Transverse colon (tissue), 4 donors: Measurements from ENCODE around the gene PTPN9. TPM values are rescaled to one million over a fixed set of nuclear protein-coding genes. Genes with fewer than 3 reads are reported as not detected.

ENCODE experiments used
- DNase-seq: peaks from one replicate; pipeline ENCODE4 v3.0.0-alpha.2; 2019
- H3K27ac ChIP-seq, 4 donors: fragments of 200-600 bp; sonication (generic); 2 replicates each; pipeline ENCODE4 v1.5.1; 2016 to 2018; ENCODE audit warnings: inconsistent platforms in 4 of 4
- H3K27me3 ChIP-seq: fragments of 200-600 bp; sonication (generic); 2 replicates; pipeline ENCODE4 v1.5.1; 2017; ENCODE audit warnings: inconsistent platforms
- H3K36me3 ChIP-seq, 4 donors: fragments of 200-600 bp; sonication (generic); 2 replicates each; pipeline ENCODE4 v1.5.1; 2017 to 2019; ENCODE audit warnings: inconsistent platforms in 4 of 4
- H3K4me1 ChIP-seq, 4 donors: fragments of 200-600 bp; sonication (generic); 2 replicates each; pipeline ENCODE4 v1.5.1; 2017 to 2020; ENCODE audit warnings: inconsistent platforms in 4 of 4
- H3K4me3 ChIP-seq, 4 donors: fragments of 200-600 bp; sonication (generic); 1 replicate in 1 of 4; 2 replicates in 3 of 4; pipeline versions ENCODE4 v1.5.1 to v1.6.1; 2017 to 2019; ENCODE audit warnings: inconsistent platforms in 4 of 4
- H3K9me3 ChIP-seq, 2 donors: fragments of 200-600 bp; sonication (generic); 2 replicates each; pipeline ENCODE4 v1.5.1; 2017 to 2019; ENCODE audit warnings: inconsistent platforms in 2 of 2
- CTCF ChIP-seq, 5 experiments: fragments of 200-600 bp in 3 of 5; fragments of 450-650 bp in 2 of 5; sonication (generic) in 3 of 5; IDR thresholded peaks; 1 replicate in 2 of 5; 2 replicates in 3 of 5; pipeline ENCODE4 v1.5.1; 2016 to 2017; ENCODE audit warnings: antibody characterized with exemption in 5 of 5, inconsistent platforms in 3 of 5, mild to moderate bottlenecking in 2 of 5, moderate library complexity in 1 of 5
- EP300 ChIP-seq: sonication (generic); formaldehyde crosslinking; IDR thresholded peaks from one replicate; pipeline ENCODE4 v1.6.1; 2017; ENCODE audit warnings: antibody characterized with exemption, low read depth
- POLR2A ChIP-seq: fragments of 450-650 bp; IDR thresholded peaks from one replicate; pipeline ENCODE4 v1.6.1; 2016; ENCODE audit warnings: antibody characterized with exemption, mild to moderate bottlenecking, moderate library complexity
- POLR2AphosphoS5 ChIP-seq, 3 donors: sonication (generic); formaldehyde crosslinking; IDR thresholded peaks; one replicate each; pipeline ENCODE4 v1.6.1; 2016; ENCODE audit warnings: antibody characterized with exemption in 3 of 3
- WGBS, 2 donors: methylation state at CpG; one replicate each; pipeline ENCODE4 v1.1.5; 2018; ENCODE audit warnings: low coverage in 1 of 2; 5-methylcytosine and 5-hydroxymethylcytosine counted together
- in situ Hi-C, 4 donors: fragments of 200-750 bp; cut with MboI; loops; one replicate each; pipeline versions ENCODE4 v1.15.0 to v1.15.1; 2017; ENCODE audit warnings: low sequenced_read_pairs in 3 of 4, low pct_ligation_motif_present in 1 of 4, low pct_unique_long_range_greater_than_20kb in 1 of 4
- intact Hi-C: fragments of 100-400 bp; cut with DNase I; formaldehyde crosslinking; loops from one replicate; pipeline ENCODE4 v1.15.1; 2023; ENCODE audit warnings: low total_unique reads
- total RNA-seq, 4 donors: library from RNA; depleted of rRNA; stranded (reverse); fragments of >200 nt; gene quantifications; one replicate each; pipeline ENCODE4 v1.1.0, GENCODE V29; 2016

The PTPN9 gene
- total RNA-seq, 4 donors from 2014 or later, result 16.5 to 36.3 (median 29.6) TPM

DNA sequence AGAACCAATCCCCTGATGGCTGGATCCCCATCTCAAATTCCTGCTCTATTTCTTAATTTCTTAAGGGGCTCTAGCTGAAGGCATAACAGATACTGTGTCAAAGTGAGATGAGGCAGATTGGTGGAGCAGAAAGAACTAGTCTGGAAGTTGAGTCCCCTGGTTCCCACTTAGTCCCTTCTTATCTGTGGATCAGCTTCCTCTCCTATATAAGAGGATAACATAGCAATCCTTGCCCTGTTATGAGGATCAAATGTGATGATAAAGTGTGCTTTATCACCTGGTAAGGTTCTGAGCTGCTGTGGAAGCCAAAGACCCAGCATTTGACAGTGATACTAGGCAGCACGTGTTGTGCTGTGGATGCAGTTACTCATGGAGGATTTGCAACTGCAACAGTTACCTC is 119.5 kb downstream of the PTPN9 start:
- H3K4me3 ChIP-seq, result no peak overlapping the region
- TF ChIP-seq CTCF (IDR thresholded peaks at IDR 0.05), result no peak
- TF ChIP-seq POLR2A, result no peak
- no peak for TF ChIP-seq POLR2AphosphoS5 (IDR thresholded peaks at IDR 0.05)
- TF ChIP-seq EP300, result no peak
- peaks cover 0 to 17% (median 10%) of the 10 kb centered on the region in 4 donors for H3K4me1 ChIP-seq
- in situ Hi-C loops (loop anchor here in 1 of 4 donors (10.0 kb wide), 1 partner anchor 95 kb away; the partner anchor contains the start of gene MAN2C1), intact Hi-C loops (loop anchor here (5.0 kb wide), 1 partner anchor 118 kb away; the partner anchor contains the start of gene PTPN9)
- no peaks in the 10 kb centered on the region for H3K27me3 ChIP-seq
- no peak for DNase-seq
- WGBS, 2 donors, result 40 to 90% methylated on average over 1 of the region's 1 CpG
- no peaks in the 10 kb centered on the region for H3K9me3 ChIP-seq
- H3K36me3 ChIP-seq, result no peaks in the 10 kb centered on the region
- no peak overlapping the region for H3K27ac ChIP-seq

GRCh38 chr15:75456710-75457109 is 122.4 kb downstream of the PTPN9 start:
- no peak for TF ChIP-seq EP300
- TF ChIP-seq POLR2AphosphoS5 (IDR thresholded peaks at IDR 0.05), result no peak
- no peak for TF ChIP-seq POLR2A
- TF ChIP-seq CTCF (IDR thresholded peaks at IDR 0.05), result no peak
- in situ Hi-C loops (loop anchor here in 1 of 4 donors (10.0 kb wide), 1 partner anchor 92 kb away; the partner anchor contains the start of gene MAN2C1), intact Hi-C loops (loop anchor here (5.0 kb wide), 1 partner anchor 121 kb away; the partner anchor contains the start of gene PTPN9)

DNA sequence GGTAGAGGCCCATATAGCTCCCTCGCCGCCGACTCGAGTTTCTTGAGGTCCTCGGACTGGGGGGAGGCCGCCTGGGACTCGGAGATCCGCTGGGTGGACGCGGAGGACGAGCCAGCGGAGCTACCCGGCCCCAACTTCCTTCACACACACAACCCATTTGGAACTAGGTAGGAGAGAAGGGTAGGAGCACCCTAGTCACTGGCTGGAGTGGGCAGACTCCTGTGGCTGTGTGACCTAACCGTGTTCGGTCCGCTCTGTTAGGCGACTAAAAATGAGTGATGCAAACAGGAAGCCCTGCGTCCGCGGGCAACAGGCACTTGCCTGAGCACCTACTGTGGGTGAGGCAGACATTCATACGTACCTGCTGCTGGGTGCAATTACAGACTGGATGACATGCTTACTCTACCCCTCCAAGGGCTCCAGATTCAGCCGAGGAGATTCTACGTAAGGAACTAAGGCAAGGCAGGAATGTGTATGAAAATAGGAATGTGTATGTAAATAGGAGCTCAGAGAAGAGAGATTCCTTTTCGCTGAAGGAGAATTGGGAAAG is 123.1 kb downstream of the PTPN9 start:
- Histone ChIP-seq H3K4me1 (peaks cover 0 to 19% (median 19%) of the 10 kb centered on the region in 4 donors), H3K27me3 (no peaks in the 10 kb centered on the region), H3K9me3 (no peaks in the 10 kb centered on the region), H3K4me3 (peak overlapping the region; percentile 63 to 83 (median 80)), H3K36me3 (no peaks in the 10 kb centered on the region), H3K27ac (peak overlapping the region; percentile 98 to 99 (median 98))
- TF ChIP-seq EP300, result no peak
- peak; percentile 54 for TF ChIP-seq POLR2A
- TF ChIP-seq CTCF (IDR thresholded peaks at IDR 0.05), result no peak
- TF ChIP-seq POLR2AphosphoS5 (IDR thresholded peaks at IDR 0.05), result peak; percentile 3 to 10 (median 10)
- intact Hi-C loops, result loop anchor here (5.0 kb wide), 1 partner anchor 121 kb away; the partner anchor contains the start of gene PTPN9
- in situ Hi-C loops, result loop anchor here in 1 of 4 donors (10.0 kb wide), 1 partner anchor 91 kb away; the partner anchor contains the start of gene MAN2C1
- DNase-seq, result peak; percentile 64
- 2 to 7% methylated on average over 3 to 24 of the region's 24 CpGs for WGBS, 2 donors

More at GRCh38 chr15:75456710-75457109, 122.4 kb downstream of the PTPN9 start:
- peak overlapping the region in 1 of 4 donors; percentile 79 for H3K4me3 ChIP-seq
- no peaks in the 10 kb centered on the region for H3K9me3 ChIP-seq
- no peak for DNase-seq
- H3K27me3 ChIP-seq, result no peaks in the 10 kb centered on the region
- peaks cover 0 to 22% (median 19%) of the 10 kb centered on the region in 4 donors for H3K4me1 ChIP-seq
- 52 to 55% methylated on average over 4 to 6 of the region's 6 CpGs for WGBS, 2 donors
- H3K36me3 ChIP-seq, result no peaks in the 10 kb centered on the region
- peak overlapping the region in 3 of 4 donors; percentile 98 to 99 (median 99) for H3K27ac ChIP-seq

GRCh38 chr15:75455424-75455981 is 123.6 kb downstream of the PTPN9 start:
- Histone ChIP-seq H3K27me3 (no peaks in the 10 kb centered on the region), H3K4me1 (peaks cover 0 to 19% (median 16%) of the 10 kb centered on the region in 4 donors), H3K36me3 (no peaks in the 10 kb centered on the region), H3K27ac (peak overlapping the region; percentile 98 to 99 (median 98)), H3K9me3 (no peaks in the 10 kb centered on the region), H3K4me3 (peak overlapping the region; percentile 63 to 83 (median 80))
- TF ChIP-seq POLR2A, result peak; percentile 71
- peak; percentile 82 to 87 (median 85) for TF ChIP-seq POLR2AphosphoS5 (IDR thresholded peaks at IDR 0.05)
- no peak for TF ChIP-seq EP300
- TF ChIP-seq CTCF (IDR thresholded peaks at IDR 0.05), result no peak
- whole genome bisulfite sequencing, 2 donors, result 0% methylated on average over 32 of the region's 48 CpGs; no CpG with 5 or more reads in 1 of the 2 donors
- peak; percentile 93 for DNase-seq
- in situ Hi-C loops (loop anchor here in 1 of 4 donors (10.0 kb wide), 1 partner anchor 91 kb away; the partner anchor contains the start of gene MAN2C1), intact Hi-C loops (loop anchor here (5.0 kb wide), 1 partner anchor 122 kb away; the partner anchor contains the start of gene PTPN9)
